Left ventricle myocardium superior (tissue), 1 donor: ENCODE results near the gene CLDN11. TPM values are rescaled to one million over a fixed set of nuclear protein-coding genes. Genes with fewer than 3 reads are reported as not detected.

Experiments
- ATAC-seq: fragments of 200-7000 bp; cut with Tn5 transposase; one replicate; pipeline ENCODE4 v1.9.1; 2020; ENCODE audit warnings: mild to moderate bottlenecking, moderate library complexity
- DNase-seq: peaks from one replicate; pipeline ENCODE4 v3.0.0-alpha.2; 2020
- intact Hi-C: fragments of 100-400 bp; cut with micrococcal nuclease; formaldehyde crosslinking; loops from one replicate; pipeline ENCODE4 v1.11.0; 2022
- total RNA-seq: library from RNA; stranded (reverse); fragmentation: NEBNext Ultra II Directional; extraction: Animal tissue kit (Norgen Biotek cat#: 25700); gene quantifications from one replicate; pipeline ENCODE4 v1.2.1, GENCODE V29; 2021
- donor health status: DM: no; HTN: yes; CAD: no; lungs with severe emphysema.

The CLDN11 gene
- total RNA-seq, 1 donor from 2014 or later, result 4.2 TPM

DNA sequence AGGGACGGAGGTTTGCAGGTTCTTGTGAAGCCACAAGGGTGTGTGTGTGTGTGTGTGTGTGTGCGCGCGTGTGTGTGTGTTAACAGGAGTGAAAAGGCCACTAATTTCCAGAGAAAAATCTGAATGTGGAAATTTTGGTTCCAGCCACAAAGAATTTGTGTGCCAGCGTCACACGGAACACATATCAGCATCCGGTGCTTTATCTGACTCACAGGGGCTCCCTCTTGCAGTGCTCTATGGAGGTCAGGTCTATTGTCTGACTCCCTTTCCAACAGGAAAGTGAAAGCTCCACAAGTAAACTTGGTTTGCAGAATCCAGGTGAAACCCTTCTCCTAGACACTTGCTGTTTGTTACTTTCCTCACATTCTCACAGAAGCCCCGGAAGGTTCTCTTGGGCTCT lies 6.2 kb downstream of the CLDN11 start:
- ATAC-seq, result no peak
- DNase-seq, result no peak
- intact Hi-C loops, result no loop called here

DNA sequence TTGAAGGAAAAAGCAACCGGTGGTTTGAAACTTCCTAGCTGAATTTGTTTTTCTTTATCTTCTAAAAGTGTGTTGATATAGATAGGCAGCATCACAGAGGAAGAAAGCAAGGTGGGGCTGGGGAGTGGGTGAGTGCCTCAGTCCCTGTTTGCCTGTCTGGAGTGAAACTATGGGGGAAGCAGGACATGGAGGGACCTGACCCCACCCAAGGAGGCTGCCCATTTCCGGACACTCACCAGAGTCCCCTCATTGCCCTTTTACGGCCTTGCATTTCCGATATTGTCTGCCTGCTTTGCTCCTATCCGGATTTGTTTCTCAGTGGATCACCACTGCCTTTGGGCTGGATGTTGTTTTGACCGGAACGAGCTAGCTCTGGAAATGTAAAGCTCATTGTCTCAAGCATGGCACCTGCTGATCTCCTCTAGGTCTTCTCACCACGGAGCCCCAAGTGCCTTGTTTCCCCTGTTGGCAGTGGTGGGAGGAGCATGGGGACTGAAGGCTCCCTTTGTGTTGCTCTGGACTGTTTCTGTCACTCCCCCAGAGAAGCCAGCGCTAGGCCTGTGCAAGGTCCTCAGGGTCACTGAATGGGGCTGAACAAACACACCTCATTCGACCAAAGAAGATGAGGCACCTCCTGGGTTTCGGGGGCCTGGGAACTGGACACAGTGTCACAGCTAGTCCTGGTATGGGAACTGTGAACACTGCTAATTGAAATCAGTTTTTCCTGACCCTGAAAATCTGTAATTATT lies 7.0 kb downstream of the CLDN11 start:
- intact Hi-C loops, result no loop called here
- DNase-seq (no peak), ATAC-seq (peak; percentile 27)

DNA sequence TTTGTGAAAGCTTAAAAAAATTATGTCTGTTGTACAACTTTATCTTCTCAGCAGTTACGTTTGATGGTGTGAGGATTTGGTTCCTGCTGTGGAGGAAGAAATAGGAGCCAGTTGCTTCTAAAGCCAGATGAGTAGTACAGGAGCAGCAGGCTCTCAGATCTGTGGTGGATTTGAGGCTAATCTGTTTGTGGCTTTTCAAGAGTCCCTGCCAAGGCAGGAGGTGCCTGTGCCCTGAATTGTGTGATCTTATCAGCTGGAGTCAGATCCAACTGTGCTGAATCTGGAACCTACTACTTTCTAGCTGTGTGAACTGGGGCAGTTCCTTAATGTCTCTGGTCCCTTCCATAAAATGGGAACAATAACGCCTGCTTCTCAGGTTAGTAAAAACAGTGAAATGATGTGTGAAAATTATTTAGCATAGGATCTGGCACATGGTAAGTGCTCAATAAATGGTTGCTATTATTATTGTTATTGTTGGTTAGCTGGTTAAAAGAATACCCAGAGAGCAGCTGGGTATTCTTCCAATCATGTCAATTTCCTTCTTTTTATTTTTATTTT lies 7.7 kb downstream of the CLDN11 start:
- no peak for ATAC-seq
- intact Hi-C loops, result no loop called here
- DNase-seq, result no peak

- DNase-seq (no peak), ATAC-seq (no peak)
- intact Hi-C loops, result no loop called here
Observed at GRCh38 chr3:170428095-170428494, 9.4 kb downstream of the CLDN11 start.

DNA sequence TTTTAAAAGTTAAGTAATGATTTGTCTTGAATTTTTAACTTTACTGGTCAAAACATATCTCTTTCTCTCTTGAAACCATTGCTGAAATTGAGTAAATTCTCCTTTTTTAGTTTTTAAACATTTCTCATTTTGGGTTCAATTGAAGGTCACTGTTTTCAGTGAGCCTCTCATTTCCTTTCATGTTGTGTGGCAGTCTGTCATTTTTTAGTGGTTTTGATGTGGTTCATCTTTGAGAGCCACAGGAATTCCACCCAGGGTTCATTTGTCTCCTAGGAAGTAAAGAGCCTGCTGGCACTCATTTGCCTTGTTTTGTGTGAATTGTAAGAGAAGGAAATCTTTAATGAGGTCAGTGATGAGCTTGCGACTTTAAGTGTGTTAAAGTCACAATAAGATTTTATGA lies 10.4 kb downstream of the CLDN11 start:
- ATAC-seq (no peak), DNase-seq (no peak)
- intact Hi-C loops, result no loop called here

- no peak for DNase-seq
- intact Hi-C loops, result no loop called here
- ATAC-seq, result no peak
Observed at GRCh38 chr3:170431054-170431453, 12.4 kb downstream of the CLDN11 start.

DNA sequence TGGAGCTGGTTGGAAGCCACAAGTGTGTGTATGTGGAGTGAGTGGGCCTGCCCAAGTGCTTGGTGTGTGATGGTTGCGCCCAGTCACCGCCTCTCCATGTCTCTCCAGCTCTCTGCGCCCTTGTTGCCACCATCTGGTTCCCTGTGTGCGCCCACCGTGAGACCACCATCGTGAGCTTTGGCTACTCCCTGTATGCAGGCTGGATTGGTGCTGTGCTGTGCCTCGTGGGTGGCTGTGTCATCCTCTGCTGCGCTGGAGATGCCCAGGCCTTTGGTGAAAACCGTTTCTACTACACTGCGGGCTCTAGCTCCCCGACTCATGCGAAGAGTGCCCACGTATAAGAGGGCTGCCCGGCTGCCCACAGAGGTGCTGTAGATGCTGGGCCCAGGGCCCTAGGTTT lies 13.7 kb downstream of the CLDN11 start:
- intact Hi-C loops, result no loop called here
- DNase-seq (no peak), ATAC-seq (no peak)

- ATAC-seq (no peak), DNase-seq (no peak)
- intact Hi-C loops, result no loop called here
Observed at GRCh38 chr3:170436697-170437096, 18.0 kb downstream of the CLDN11 start.

GRCh38 chr3:170437176-170437575 lies 18.5 kb downstream of the CLDN11 start:
- ATAC-seq, result no peak
- DNase-seq, result no peak
- intact Hi-C loops, result no loop called here

GRCh38 chr3:170437696-170438407 lies 19.2 kb downstream of the CLDN11 start:
- intact Hi-C loops, result no loop called here
- DNase-seq (no peak), ATAC-seq (no peak)

- intact Hi-C loops, result no loop called here
- DNase-seq, result no peak
- no peak for ATAC-seq
Observed at GRCh38 chr3:170438836-170439235, 20.2 kb downstream of the CLDN11 start.

DNA sequence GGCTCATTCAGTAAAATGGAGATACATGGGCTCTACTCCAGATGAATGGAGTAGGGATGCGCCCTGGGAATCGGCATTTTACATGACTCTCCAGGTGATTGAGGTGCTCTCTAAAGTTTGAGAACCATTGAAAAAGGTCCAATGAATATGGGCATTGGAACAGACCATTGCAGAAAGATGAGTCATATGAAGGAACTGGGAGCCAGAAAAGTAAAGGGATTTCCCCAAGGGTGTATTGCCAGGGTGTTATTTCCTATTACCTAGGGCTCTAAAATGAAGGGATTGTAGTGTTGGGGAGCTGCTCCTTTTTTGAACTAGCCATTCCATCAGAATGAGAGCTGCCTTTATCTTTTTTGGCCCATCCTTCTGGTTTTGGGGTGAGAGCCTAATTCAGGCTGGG lies 21.7 kb downstream of the CLDN11 start:
- ATAC-seq (no peak), DNase-seq (no peak)
- intact Hi-C loops, result no loop called here

GRCh38 chr3:170441412-170441811 lies 22.7 kb downstream of the CLDN11 start:
- no peak for DNase-seq
- no peak for ATAC-seq
- intact Hi-C loops, result no loop called here

GRCh38 chr3:170442947-170443346 lies 24.3 kb downstream of the CLDN11 start:
- intact Hi-C loops, result no loop called here
- ATAC-seq, result no peak
- no peak for DNase-seq

- no peak for DNase-seq
- no peak for ATAC-seq
- intact Hi-C loops, result no loop called here
Observed at GRCh38 chr3:170443457-170443856, 24.8 kb downstream of the CLDN11 start.

DNA sequence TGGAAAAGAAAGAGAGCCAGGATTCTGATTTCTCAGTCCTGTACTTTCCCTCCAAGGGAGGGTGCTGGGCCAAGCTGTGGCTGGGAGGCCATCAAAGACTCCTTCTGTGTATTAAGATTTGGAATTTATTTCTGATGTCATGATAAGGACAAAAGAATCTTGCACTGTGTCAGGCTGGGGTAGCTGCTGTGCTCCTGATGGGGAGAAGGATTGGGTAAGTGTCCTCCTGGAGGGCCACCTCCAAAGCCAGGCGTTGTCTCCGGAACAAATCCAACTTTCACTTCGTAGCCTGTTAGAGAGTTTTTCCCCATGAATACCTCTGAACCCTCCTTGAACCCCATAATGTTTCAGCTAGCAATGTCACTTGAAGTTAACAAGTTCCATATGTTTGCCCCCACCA lies 29.9 kb downstream of the CLDN11 start:
- DNase-seq (no peak), ATAC-seq (no peak)
- intact Hi-C loops, result no loop called here

- intact Hi-C loops, result no loop called here
- ATAC-seq, result no peak
- DNase-seq, result no peak
Observed at GRCh38 chr3:170450039-170450438, 31.4 kb downstream of the CLDN11 start.

GRCh38 chr3:170454509-170454908 lies 35.8 kb downstream of the CLDN11 start:
- DNase-seq, result no peak
- intact Hi-C loops, result no loop called here
- ATAC-seq, result peak; percentile 48

DNA sequence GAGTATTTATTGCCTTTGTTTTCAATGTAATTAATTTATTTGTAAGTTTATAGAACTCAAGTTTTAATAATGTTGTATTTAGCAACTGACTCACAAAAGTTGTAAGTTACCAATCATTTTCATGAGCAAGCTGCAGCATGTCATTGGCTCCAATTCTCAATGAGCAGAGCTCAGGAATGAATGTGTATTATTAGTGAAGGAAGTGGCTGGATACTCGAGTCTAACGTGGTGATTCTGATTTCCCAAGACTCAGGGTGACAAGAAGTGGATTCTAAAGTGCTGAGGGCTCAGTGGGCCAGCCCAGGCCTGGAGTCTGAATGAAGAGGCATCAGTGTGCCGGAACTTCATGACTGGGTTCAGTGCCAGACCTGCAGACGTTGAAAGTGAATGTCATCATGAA lies 39.6 kb downstream of the CLDN11 start:
- ATAC-seq (no peak), DNase-seq (no peak)
- intact Hi-C loops, result no loop called here

- ATAC-seq (no peak), DNase-seq (no peak)
- intact Hi-C loops, result no loop called here
Observed at GRCh38 chr3:170463011-170463410, 44.3 kb downstream of the CLDN11 start.

- no peak for DNase-seq
- intact Hi-C loops, result no loop called here
Observed at GRCh38 chr3:170465955-170466354, 47.3 kb downstream of the CLDN11 start.

More at GRCh38 chr3:170465955-170466354, 47.3 kb downstream of the CLDN11 start:
- ATAC-seq, result no peak
